PFSK-1 (cell line): ENCODE results near the gene CASK.

Experiments used
- FOXP2 ChIP-seq: optimal IDR thresholded peaks from 2 replicates; pipeline ENCODE3; 2011; ENCODE audit warnings: borderline replicate concordance, control low read depth, inconsistent platforms; ENCODE audit not compliant: insufficient read depth; ENCODE audit errors: extremely low read length, extremely low read depth
- POLR2AphosphoS5 ChIP-seq: IDR thresholded peaks from 2 replicates; pipeline ENCODE4 v1.6.1; 2012; ENCODE audit warnings: low read depth, mild to moderate bottlenecking, control low read depth, low read length, moderate library complexity
- SIN3A ChIP-seq: IDR thresholded peaks from 2 replicates; pipeline ENCODE4 v1.6.1; 2012; ENCODE audit warnings: mild to moderate bottlenecking, low read length, moderate library complexity, borderline replicate concordance; ENCODE audit not compliant: insufficient read depth
- TAF1 ChIP-seq: IDR thresholded peaks from 2 replicates; pipeline ENCODE4 v1.6.1; 2012; ENCODE audit warnings: low read length, control low read depth, borderline replicate concordance; ENCODE audit not compliant: insufficient read depth
- TF ChIP-seq, protein P1 (sequence below), 2 experiments: IDR thresholded peaks; 2 replicates each; pipeline versions ENCODE4 v1.6.1 to v1.8.0; 2011 to 2012; ENCODE audit warnings: low read depth in 2 of 2, low read length in 2 of 2, control low read depth in 1 of 2, inconsistent platforms in 1 of 2, mild to moderate bottlenecking in 1 of 2, moderate library complexity in 1 of 2; ENCODE audit not compliant: insufficient read depth in 1 of 2

The CASK gene

DNA sequence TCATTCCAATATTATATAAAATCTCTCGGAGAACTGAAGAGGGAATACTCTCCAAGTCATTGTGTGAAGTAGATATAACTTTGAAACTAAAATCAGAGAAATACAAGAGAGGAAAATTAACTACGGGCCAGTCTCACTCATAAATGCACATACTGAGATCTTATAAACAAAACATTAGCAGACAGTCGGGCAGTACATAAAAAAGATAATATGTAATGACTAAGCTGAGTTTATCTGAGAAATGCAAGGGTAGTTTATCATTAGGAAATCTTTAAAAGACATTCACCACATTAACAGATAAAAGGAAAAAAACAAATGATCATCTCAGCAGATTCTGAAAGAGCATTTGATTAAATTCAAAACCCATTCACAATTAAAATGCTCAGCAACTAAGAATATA lies 359.5 kb downstream of the CASK start:
- TF ChIP-seq SIN3A (no peak), FOXP2 (no peak), TAF1 (no peak), POLR2AphosphoS5 (no peak)
- TF ChIP-seq, protein P1, sequence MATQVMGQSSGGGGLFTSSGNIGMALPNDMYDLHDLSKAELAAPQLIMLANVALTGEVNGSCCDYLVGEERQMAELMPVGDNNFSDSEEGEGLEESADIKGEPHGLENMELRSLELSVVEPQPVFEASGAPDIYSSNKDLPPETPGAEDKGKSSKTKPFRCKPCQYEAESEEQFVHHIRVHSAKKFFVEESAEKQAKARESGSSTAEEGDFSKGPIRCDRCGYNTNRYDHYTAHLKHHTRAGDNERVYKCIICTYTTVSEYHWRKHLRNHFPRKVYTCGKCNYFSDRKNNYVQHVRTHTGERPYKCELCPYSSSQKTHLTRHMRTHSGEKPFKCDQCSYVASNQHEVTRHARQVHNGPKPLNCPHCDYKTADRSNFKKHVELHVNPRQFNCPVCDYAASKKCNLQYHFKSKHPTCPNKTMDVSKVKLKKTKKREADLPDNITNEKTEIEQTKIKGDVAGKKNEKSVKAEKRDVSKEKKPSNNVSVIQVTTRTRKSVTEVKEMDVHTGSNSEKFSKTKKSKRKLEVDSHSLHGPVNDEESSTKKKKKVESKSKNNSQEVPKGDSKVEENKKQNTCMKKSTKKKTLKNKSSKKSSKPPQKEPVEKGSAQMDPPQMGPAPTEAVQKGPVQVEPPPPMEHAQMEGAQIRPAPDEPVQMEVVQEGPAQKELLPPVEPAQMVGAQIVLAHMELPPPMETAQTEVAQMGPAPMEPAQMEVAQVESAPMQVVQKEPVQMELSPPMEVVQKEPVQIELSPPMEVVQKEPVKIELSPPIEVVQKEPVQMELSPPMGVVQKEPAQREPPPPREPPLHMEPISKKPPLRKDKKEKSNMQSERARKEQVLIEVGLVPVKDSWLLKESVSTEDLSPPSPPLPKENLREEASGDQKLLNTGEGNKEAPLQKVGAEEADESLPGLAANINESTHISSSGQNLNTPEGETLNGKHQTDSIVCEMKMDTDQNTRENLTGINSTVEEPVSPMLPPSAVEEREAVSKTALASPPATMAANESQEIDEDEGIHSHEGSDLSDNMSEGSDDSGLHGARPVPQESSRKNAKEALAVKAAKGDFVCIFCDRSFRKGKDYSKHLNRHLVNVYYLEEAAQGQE (IDR thresholded peaks at IDR 0.05; ENCODE audit: insufficient read depth in 1 of 2, low read depth in 2 of 2, low read length in 2 of 2): no peak

DNA sequence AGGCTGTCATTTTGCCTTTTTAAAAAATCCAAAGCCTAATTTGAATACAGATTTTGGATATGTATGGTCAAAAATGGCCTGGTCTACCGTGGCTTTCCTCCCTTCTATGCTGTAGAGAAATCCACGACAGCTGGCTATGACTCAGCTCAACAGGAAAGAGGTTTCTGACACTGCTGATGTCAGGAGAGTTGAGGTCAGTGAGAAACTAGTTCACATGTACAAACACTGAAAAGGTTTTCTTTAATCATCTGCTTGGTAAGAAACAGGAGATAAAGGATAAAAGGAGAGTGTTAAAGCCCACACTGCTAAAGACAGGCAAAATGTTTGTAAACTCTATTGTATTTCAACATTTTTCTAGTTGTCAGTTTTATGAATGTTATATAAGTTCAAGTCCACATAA lies 362.3 kb downstream of the CASK start:
- TF ChIP-seq TAF1 (no peak), SIN3A (no peak; the same call in 1 of the 2 replicates), POLR2AphosphoS5 (no peak), FOXP2 (no peak)
- TF ChIP-seq, protein P1 (IDR thresholded peaks at IDR 0.05; ENCODE audit: insufficient read depth in 1 of 2, low read depth in 2 of 2, low read length in 2 of 2): no peak

DNA sequence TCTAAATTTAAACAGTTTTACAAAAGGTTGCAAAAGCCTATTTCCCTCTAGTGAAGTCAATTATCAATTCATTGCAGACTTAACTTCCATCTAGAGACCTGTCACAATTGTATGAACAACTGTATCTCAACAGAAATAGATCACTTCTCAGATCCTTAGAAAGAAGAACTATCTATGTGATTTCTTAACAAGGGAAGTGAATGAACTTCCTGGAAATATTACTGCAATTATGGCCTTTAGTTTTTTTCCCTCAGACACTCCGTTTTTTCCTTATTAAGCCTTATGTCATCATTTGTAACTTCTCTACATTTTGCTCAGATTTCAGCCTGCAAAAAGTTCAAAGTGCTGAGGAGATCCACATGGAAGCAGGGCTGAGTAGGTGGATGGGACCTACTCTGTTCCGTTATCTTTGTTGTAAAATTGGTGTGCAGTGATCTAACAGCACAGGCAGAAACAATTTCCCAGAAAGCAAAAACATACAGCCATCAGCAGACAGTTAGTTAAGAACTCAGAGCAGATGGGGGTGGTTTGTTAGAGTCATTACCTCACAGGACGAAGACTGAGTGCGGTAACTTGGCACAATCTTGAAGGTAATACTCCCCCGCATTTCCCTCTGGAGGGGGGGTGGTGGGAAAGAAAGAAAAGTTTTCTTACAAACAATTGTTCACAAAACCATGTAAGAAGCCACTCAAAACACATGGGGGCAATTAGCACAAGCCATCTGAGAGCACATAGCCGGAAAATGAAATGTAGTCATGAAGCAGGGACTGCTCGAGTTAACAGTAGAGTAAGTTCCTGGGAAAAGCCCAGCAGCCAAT lies 363.9 kb downstream of the CASK start:
- TF ChIP-seq TAF1 (no peak), SIN3A (peak; percentile 22; the same call in 1 of the 2 replicates), FOXP2 (no peak), POLR2AphosphoS5 (no peak)
- TF ChIP-seq, protein P1 (IDR thresholded peaks at IDR 0.05; ENCODE audit: insufficient read depth in 1 of 2, low read depth in 2 of 2, low read length in 2 of 2): no peak

DNA sequence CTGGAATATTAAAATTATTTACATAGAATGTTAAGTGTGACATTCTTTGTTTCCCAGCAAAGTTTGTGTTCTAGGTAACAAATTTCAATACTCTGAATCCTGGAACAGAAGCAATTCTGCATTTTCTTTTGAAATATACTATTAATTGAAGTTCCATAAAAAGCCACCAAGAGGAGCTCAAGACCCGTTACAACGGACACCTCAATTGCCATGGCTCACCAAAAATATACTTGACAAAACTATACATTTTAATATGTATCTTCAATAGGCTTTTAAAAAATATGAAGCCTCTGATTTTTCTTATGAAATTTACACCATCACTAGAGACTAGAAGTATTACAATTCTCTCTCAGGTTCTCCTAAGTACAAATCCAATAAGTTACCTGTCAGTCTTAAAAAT lies 364.8 kb downstream of the CASK start:
- TF ChIP-seq SIN3A: no peak
- TF ChIP-seq FOXP2: no peak
- no peak for TF ChIP-seq TAF1
- no peak for TF ChIP-seq POLR2AphosphoS5
- TF ChIP-seq, protein P1 (IDR thresholded peaks at IDR 0.05; ENCODE audit: insufficient read depth in 1 of 2, low read depth in 2 of 2, low read length in 2 of 2): no peak
